Effector memory CD8-positive, alpha-beta T cell (primary cell): Measurements from ENCODE around the gene KSR2.

Experiments
- ATAC-seq: fragments of 150-1000 bp; cut with Tn5 transposase; replicated peaks from 2 replicates; pipeline ENCODE4 v1.10.0; 2021; ENCODE audit warnings: mild to moderate bottlenecking, moderate library complexity
- DNase-seq, 3 experiments: peaks; one replicate each; pipeline ENCODE4 v3.0.0; 2021
- H3K27ac Mint-ChIP-seq, 2 donors: one replicate each; pipeline ENCODE4 v1.8.0; 2022; ENCODE audit warnings: mild to moderate bottlenecking in 2 of 2, mixed read lengths in 2 of 2, moderate library complexity in 2 of 2
- H3K27me3 Mint-ChIP-seq, 2 donors: one replicate each; pipeline ENCODE4 v1.8.0; 2022; ENCODE audit warnings: mixed read lengths in 2 of 2
- H3K36me3 Mint-ChIP-seq: one replicate; pipeline ENCODE4 v1.8.0; 2022; ENCODE audit warnings: mild to moderate bottlenecking, moderate library complexity, mixed read lengths; ENCODE audit not compliant: insufficient read depth
- H3K4me1 Mint-ChIP-seq, 2 donors: one replicate each; pipeline ENCODE4 v1.8.0; 2022; ENCODE audit warnings: low read depth in 2 of 2, mixed read lengths in 2 of 2
- H3K4me3 Mint-ChIP-seq, 2 donors: one replicate each; pipeline ENCODE4 v1.8.0; 2022; ENCODE audit warnings: mild to moderate bottlenecking in 2 of 2, mixed read lengths in 2 of 2, moderate library complexity in 2 of 2
- H3K9me3 Mint-ChIP-seq, 2 donors: one replicate each; pipeline ENCODE4 v1.8.0; 2022; ENCODE audit warnings: mixed read lengths in 2 of 2

KSR2 gene

DNA sequence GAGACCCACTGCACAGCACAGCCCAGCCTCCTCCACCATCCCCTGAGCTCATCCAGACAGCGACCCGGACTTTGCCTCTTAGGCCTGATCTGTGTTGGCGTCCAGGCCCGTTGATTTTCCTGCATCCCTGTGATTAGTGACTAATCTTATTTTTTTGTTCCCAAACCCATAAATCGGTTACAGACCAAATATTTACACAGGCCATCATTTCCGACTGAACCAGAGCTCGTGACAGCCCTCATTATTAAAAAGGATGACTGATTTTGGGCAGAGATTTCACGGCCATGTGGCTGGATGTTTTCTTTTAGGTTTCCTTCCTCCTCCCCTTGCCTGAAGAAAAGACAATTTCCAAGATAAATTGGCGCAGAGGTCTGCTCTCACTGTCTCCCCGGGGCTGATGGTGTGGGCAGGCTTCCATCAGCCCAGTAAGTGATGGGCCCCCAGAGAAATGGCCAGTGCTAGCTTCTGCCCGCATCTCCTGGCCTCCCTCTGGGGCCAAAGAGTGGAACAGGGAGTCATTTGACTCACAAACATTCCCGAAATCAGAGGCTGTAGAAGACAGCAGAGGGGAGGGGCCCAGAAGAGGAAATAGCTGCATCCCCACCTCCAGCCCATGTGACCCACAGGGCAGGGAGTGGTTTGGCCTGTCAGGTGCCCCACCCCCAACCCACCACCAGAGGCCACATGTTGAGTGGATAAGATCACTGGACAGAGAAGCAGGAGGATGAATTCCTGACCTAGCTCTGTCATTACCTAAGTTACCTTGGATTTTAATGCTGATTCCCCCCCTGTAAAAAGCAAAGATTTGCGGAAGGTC, 283.5 kb downstream of the KSR2 start:
- H3K36me3 Mint-ChIP-seq: no peaks in the 10 kb centered on the region
- ATAC-seq: no peak

DNA sequence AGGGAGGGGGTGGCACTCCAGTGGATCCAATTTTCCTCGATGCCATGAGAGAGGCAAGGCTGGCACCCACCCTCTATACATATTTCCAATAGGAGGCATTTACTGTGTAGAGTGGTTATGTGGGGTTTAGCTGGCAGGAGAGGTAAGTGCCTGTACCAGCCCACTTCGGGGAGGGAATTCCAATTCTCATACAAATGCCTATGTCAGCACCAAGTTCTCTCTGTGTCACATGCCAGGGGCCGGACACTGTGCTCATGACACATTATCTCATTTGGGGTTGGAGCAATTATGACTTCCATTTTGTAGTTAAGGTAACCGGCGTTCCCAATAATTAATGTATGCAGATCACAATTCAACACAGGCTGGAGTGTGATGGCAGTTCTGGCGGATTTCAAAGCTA, 284.3 kb downstream of the KSR2 start:
- H3K9me3 Mint-ChIP-seq: peaks cover 4 to 6% of the 10 kb centered on the region in 2 donors
- H3K4me3 Mint-ChIP-seq: no peak overlapping the region
- peaks cover 10 to 16% of the 10 kb centered on the region in 2 donors for H3K27me3 Mint-ChIP-seq
- no peaks in the 10 kb centered on the region for H3K4me1 Mint-ChIP-seq
- DNase-seq: no peak
- H3K36me3 Mint-ChIP-seq: no peaks in the 10 kb centered on the region
- no peak for ATAC-seq
- no peak overlapping the region for H3K27ac Mint-ChIP-seq

More for the DNA sequence above, 283.5 kb downstream of the KSR2 start:
- Mint-ChIP-seq H3K4me1 (no peaks in the 10 kb centered on the region), H3K4me3 (no peak overlapping the region), H3K9me3 (peaks cover 6% of the 10 kb centered on the region in 2 donors), H3K27ac (no peak overlapping the region), H3K27me3 (peaks cover 10 to 16% of the 10 kb centered on the region in 2 donors)
- no peak for DNase-seq

DNA sequence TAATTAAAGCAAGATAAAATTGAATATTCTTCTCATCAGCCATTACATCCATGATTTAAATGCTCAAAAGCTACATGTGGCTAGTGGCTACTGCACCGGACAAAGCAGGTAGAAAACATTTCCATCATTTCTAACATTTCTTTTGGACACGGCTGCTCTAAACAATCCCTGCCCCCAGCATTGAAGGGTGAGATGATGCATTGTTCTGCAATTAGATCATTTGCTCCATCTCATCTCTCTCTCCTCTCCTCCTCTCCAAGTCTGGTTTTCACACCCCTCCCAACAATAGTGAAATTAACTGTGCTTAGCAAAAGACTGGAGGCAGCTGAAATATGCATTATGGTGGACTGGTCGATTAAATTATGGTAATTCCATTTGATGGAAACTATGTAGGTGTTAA, 288.5 kb downstream of the KSR2 start:
- H3K4me3 Mint-ChIP-seq: no peak overlapping the region
- H3K27me3 Mint-ChIP-seq: peaks cover 2 to 13% of the 10 kb centered on the region in 2 donors
- DNase-seq (no peak), ATAC-seq (no peak)
- no peak overlapping the region for H3K27ac Mint-ChIP-seq
- no peaks in the 10 kb centered on the region for H3K36me3 Mint-ChIP-seq
- no peaks in the 10 kb centered on the region for H3K4me1 Mint-ChIP-seq
- peaks cover 4 to 6% of the 10 kb centered on the region in 2 donors for H3K9me3 Mint-ChIP-seq

DNA sequence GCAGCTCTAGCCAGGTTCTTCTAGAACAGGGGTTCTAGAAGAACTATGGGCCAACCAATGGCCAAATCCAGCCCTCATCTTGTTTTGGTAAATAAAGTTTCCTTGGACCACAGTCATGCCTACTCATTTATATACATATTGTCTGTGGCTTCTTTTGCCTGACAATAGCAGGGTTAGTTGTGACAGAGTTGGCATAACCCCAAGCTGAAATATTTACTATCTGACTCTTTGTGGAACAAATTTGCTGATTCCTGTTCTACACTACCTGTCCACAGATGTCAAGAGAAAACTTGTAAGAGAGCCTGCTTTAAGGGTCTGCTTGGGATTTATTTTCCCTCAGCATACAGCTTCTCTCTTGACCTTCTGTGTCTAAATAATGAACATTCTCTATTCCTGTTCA, 289.0 kb downstream of the KSR2 start:
- Mint-ChIP-seq H3K9me3 (peaks cover 4 to 10% of the 10 kb centered on the region in 2 donors), H3K4me1 (no peaks in the 10 kb centered on the region), H3K4me3 (no peak overlapping the region), H3K27ac (no peak overlapping the region), H3K36me3 (no peaks in the 10 kb centered on the region), H3K27me3 (peaks cover 0 to 9% of the 10 kb centered on the region in 2 donors)
- ATAC-seq (no peak), DNase-seq (no peak)

DNA sequence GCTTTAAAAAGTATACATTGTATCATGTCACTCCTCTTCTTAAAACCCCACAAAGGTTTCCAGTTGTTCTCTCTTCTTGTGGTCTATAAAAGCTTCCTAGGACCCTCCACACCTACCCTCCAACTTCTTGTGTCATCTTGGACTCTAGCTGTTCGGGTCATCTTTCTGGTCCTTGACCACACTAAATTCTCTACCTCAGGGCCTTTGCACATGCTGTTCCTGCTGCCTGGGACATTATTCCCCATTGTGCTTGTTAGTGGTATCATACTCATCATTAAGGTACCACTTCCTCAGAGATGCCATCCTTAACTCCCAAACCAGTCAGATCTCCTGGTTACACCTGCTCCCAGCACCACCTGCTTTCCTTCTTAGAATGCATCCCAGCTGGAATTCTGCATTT, 294.0 kb downstream of the KSR2 start:
- no peak for DNase-seq
- no peak for ATAC-seq
- no peak overlapping the region for H3K4me3 Mint-ChIP-seq
- no peaks in the 10 kb centered on the region for H3K27me3 Mint-ChIP-seq
- H3K27ac Mint-ChIP-seq: no peak overlapping the region
- peaks cover 8 to 22% of the 10 kb centered on the region in 2 donors for H3K9me3 Mint-ChIP-seq
- H3K36me3 Mint-ChIP-seq: no peaks in the 10 kb centered on the region
- H3K4me1 Mint-ChIP-seq: no peaks in the 10 kb centered on the region

DNA sequence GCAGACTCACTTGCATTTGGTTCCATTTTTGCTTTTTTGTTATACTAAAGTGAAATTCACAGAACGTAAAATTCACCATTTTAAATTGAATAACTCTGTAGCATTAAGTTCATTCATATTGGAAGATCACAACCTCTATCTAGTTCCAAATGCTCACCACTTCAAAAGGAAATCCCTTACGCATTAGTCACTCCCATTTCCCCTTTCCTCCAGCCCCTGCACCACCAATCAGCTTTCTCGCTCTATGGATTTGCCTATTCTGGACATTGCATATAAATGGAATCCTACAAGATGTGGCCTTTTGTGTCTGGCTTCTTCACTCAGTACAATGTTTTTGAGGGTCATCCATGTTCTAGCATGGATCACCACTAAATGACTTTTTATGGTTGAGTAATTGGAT, 294.5 kb downstream of the KSR2 start:
- Mint-ChIP-seq H3K36me3 (no peaks in the 10 kb centered on the region), H3K27ac (no peak overlapping the region), H3K9me3 (peaks cover 8 to 22% of the 10 kb centered on the region in 2 donors), H3K4me3 (no peak overlapping the region), H3K27me3 (no peaks in the 10 kb centered on the region), H3K4me1 (no peaks in the 10 kb centered on the region)
- DNase-seq (no peak), ATAC-seq (no peak)

DNA sequence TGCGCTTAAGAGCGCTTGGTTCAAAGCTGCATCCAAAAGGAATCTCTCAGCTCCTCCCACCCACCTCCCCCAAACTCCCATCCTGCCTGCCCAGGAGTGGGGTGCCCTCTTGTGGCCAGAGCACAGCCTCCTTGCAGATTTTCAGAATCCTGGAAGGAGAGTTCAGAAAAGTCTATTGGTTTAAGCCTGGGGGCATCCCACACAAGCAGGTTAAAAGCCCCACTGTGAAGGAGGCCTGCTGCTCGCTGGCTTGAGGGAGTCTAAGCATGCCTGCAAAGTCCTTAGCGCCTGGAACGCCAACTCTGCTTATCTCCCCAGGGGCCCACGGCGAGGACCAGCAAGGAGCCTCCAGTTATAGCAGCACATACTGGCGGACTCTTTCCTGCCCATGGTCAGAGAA, 297.1 kb downstream of the KSR2 start:
- no peaks in the 10 kb centered on the region for H3K27me3 Mint-ChIP-seq
- H3K4me3 Mint-ChIP-seq: no peak overlapping the region
- H3K9me3 Mint-ChIP-seq: peaks cover 8 to 22% of the 10 kb centered on the region in 2 donors
- no peak for ATAC-seq
- no peak overlapping the region for H3K27ac Mint-ChIP-seq
- no peak for DNase-seq
- H3K4me1 Mint-ChIP-seq: no peaks in the 10 kb centered on the region
- no peaks in the 10 kb centered on the region for H3K36me3 Mint-ChIP-seq

DNA sequence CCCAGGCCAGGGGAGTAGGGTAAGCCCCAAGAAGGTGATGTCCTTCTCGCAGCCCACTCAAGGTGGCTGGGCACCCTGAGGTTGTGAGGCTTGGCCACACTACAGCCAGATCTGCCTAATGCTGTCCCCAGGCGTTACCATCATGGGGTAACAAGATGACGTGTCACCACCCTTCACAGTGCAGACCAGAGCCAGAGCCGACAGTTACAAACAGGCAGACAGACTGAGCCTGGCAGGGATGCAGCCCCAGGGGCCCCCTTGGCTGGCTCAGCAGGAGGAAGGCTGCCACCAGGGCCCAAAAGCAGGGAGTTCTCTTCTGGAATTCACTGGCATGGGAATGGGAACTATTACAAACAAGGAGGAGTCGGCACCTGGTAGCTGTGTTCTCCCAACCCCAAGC, 304.6 kb downstream of the KSR2 start:
- Mint-ChIP-seq H3K4me1 (no peaks in the 10 kb centered on the region), H3K27ac (no peak overlapping the region), H3K9me3 (no peaks in the 10 kb centered on the region), H3K4me3 (no peak overlapping the region), H3K36me3 (no peaks in the 10 kb centered on the region), H3K27me3 (no peaks in the 10 kb centered on the region)
- DNase-seq: no peak
- no peak for ATAC-seq

DNA sequence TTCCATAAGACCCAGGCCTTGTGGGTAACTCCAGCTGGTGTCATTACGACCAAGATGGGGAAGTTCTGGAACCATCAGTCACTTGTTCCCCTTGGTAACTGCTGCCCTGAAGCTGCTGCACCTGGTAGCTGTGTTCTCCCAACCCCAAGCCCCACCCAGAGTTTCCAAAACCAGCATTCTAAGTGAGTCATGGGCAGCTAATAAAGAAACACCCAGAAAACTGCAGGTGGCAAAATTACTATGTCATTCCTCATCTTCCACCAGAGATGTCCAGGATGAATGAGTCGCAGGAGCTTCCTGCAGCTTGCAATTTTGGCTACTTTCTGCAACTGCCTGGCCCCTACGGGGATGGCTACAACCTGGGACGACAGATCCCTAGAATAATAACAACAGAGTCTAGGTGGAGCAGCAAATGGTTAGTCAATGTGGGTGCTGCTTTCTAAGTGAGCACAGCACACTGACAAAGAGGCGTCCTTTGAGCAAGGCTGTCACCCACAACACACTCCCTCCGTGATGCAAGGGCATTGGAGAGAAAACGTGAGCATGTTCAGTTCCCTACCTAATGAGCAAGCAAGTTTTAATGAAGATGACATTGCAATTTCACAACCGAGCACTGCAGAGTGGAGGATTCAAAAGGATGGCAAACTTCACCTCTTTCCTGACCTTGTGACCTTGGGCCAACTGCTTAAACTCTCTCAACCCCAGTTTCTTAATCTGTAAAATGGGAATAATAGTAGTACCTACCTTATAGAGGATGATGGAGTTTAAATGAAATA, 306.0 kb downstream of the KSR2 start:
- H3K9me3 Mint-ChIP-seq: no peaks in the 10 kb centered on the region
- H3K27me3 Mint-ChIP-seq: no peaks in the 10 kb centered on the region
- no peak overlapping the region for H3K4me3 Mint-ChIP-seq
- H3K36me3 Mint-ChIP-seq: no peaks in the 10 kb centered on the region
- DNase-seq (no peak), ATAC-seq (no peak)
- H3K27ac Mint-ChIP-seq: no peak overlapping the region
- no peaks in the 10 kb centered on the region for H3K4me1 Mint-ChIP-seq

DNA sequence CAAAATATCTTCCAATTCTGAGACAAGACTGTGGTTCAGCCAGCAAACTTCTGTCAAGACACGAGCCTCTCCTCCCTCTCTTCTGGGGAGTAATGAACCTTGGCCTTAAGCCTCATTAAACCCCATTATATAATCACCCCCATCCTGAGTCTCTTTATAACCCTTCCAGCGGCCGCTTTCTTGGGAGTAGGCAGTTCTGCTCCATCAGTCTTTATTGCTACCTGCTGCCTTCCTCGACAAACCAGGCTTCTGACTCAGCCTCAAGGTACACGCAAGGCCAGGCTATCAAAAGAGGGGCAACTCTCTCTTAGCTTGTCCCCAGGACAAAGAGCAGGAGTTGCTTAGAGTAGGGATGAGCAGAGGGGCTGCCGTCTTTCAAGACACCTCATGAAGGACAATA, 306.6 kb downstream of the KSR2 start:
- DNase-seq: no peak
- H3K27me3 Mint-ChIP-seq: no peaks in the 10 kb centered on the region
- H3K4me1 Mint-ChIP-seq: no peaks in the 10 kb centered on the region
- H3K27ac Mint-ChIP-seq: no peak overlapping the region
- no peaks in the 10 kb centered on the region for H3K9me3 Mint-ChIP-seq
- H3K36me3 Mint-ChIP-seq: no peaks in the 10 kb centered on the region
- H3K4me3 Mint-ChIP-seq: no peak overlapping the region
- ATAC-seq: no peak

DNA sequence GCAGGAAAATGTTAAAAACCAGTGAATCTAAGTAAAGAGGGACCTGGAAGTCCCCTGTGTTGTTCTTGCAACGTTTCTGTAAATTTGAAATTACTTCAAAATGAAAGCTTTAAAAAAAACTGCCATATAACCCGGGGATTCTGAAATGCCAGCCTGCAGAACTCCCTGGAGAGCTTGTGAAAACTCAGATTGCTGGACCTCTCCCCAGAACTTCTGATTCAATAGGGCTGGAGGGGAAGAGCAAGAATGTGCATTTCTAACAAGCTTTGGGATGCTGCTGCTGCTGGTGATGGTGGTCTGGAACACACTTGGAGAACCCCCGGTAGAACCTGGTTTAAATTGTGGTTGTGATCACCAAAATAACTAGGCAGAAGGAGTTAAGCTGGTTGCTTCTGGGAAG, 307.3 kb downstream of the KSR2 start:
- no peaks in the 10 kb centered on the region for H3K4me1 Mint-ChIP-seq
- H3K27ac Mint-ChIP-seq: no peak overlapping the region
- H3K36me3 Mint-ChIP-seq: no peaks in the 10 kb centered on the region
- H3K4me3 Mint-ChIP-seq: no peak overlapping the region
- ATAC-seq (no peak), DNase-seq (no peak)
- no peaks in the 10 kb centered on the region for H3K27me3 Mint-ChIP-seq
- no peaks in the 10 kb centered on the region for H3K9me3 Mint-ChIP-seq

DNA sequence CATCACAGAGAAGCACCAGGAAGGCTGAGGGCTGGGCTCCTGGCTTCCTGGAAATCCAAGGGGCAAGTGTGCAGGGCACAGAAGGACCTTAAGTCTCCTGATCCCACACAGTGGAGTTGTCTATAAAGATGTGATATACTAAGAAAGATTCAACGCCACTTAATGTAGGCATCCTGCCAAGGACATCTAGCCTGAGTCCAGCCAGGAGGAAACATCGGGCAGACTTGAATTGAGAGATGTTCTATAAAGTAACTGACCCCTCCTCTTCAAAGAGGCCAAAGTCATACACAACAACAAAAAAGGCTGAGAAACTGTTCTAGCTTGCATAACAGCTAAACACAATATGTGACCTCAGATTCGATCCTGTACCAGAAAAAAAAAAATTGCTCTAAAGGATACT, 307.9 kb downstream of the KSR2 start:
- DNase-seq (no peak), ATAC-seq (no peak)
- no peak overlapping the region for H3K4me3 Mint-ChIP-seq
- no peaks in the 10 kb centered on the region for H3K4me1 Mint-ChIP-seq
- no peaks in the 10 kb centered on the region for H3K27me3 Mint-ChIP-seq
- no peak overlapping the region for H3K27ac Mint-ChIP-seq
- H3K36me3 Mint-ChIP-seq: no peaks in the 10 kb centered on the region
- H3K9me3 Mint-ChIP-seq: no peaks in the 10 kb centered on the region

DNA sequence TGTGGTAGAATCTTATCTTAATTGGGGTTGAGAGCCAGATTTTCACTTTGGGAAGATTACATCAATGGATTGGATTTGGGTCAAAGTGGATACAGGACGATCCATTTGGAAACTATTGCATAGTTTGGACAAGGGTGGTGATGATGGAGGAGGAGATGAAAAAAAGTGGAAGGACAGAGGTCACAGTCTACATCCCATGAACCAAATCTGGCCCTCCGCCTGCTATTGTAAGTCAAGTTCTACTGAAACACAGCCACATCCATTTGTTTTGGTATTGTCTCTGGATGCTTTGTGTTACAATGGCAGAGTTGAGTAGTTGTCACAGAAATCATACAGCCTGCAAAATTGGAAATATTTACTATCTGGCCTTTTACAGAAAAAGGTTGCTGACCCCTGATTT, 310.6 kb downstream of the KSR2 start:
- DNase-seq: no peak
- no peaks in the 10 kb centered on the region for H3K4me1 Mint-ChIP-seq
- H3K9me3 Mint-ChIP-seq: no peaks in the 10 kb centered on the region
- H3K27ac Mint-ChIP-seq: no peak overlapping the region
- no peak for ATAC-seq
- no peaks in the 10 kb centered on the region for H3K36me3 Mint-ChIP-seq
- H3K27me3 Mint-ChIP-seq: no peaks in the 10 kb centered on the region
- no peak overlapping the region for H3K4me3 Mint-ChIP-seq

DNA sequence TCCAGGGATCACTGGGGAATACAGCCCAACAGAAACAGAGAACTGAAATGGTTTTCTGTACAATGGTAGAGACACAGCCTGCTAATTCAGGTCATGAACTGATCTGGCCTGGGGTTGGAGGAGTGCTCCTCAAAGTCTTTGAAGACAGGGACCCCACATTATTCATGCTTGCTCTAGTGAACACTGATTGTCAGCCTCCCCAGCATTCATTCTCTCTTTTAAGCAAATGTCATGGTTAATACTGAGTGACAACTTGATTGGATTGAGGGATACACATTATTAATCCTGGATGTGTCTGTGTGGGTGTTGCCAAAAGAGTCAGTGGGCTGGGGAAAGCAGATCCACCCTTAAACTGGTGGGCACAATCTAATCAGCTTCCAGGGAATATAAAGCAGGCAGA, 319.0 kb downstream of the KSR2 start:
- Mint-ChIP-seq H3K4me3 (no peak overlapping the region), H3K4me1 (no peaks in the 10 kb centered on the region), H3K9me3 (peaks cover 4 to 11% of the 10 kb centered on the region in 2 donors), H3K36me3 (no peaks in the 10 kb centered on the region), H3K27ac (no peak overlapping the region), H3K27me3 (peaks cover 0 to 10% of the 10 kb centered on the region in 2 donors)
- DNase-seq: no peak
- ATAC-seq: no peak
